GM20000 (cell line): Measurements from ENCODE around the gene IRAK3.

Experiments used
- DNase-seq: peaks from one replicate; pipeline ENCODE4 v3.0.0; 2012; ENCODE audit warnings: low spot score
- TF ChIP-seq, protein P1 (sequence below): IDR thresholded peaks from 2 replicates; pipeline ENCODE4 v1.5.1; 2012; ENCODE audit warnings: mild to moderate bottlenecking, control low read depth; ENCODE audit errors: extremely low read depth, missing control alignments

The IRAK3 gene

DNA sequence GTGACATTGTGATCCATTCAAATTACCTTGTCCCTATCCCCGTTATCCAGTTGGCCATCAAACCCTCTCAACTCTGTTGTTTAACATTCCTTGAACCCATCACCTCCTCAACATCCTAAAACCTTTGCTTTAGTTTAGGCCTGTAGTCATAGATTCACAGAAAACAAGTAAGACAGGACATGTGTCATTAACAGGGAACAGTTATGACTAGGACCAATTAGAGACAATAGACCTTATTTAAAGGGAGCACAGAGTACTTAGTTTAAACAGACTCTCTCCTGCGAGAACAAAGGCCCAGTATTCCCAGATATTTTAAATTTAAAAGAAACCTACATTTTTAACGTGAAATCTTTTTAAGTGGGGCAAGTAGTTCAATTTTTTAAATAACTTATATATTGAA lies 93.2 kb downstream of the IRAK3 start:
- no peak for DNase-seq
- TF ChIP-seq, protein P1, sequence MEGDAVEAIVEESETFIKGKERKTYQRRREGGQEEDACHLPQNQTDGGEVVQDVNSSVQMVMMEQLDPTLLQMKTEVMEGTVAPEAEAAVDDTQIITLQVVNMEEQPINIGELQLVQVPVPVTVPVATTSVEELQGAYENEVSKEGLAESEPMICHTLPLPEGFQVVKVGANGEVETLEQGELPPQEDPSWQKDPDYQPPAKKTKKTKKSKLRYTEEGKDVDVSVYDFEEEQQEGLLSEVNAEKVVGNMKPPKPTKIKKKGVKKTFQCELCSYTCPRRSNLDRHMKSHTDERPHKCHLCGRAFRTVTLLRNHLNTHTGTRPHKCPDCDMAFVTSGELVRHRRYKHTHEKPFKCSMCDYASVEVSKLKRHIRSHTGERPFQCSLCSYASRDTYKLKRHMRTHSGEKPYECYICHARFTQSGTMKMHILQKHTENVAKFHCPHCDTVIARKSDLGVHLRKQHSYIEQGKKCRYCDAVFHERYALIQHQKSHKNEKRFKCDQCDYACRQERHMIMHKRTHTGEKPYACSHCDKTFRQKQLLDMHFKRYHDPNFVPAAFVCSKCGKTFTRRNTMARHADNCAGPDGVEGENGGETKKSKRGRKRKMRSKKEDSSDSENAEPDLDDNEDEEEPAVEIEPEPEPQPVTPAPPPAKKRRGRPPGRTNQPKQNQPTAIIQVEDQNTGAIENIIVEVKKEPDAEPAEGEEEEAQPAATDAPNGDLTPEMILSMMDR = no peak

DNA sequence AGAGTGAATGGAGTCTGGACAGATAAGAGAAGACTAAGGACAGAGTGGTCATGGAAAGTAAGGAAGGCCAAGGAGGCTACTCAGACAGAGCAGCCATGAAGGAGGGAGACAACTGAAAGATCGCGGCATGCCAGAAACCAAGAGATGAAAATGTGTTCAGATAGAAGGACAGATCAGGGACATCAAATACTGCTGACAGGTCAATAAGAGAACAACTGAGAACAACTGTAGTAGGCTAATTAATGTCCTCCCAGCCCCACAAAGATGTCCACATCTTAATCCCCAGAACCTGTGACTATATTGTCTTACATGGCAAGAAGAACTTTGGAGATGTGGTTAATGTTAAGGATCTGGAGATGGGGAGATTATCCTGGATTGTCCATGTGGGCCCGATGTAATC lies 98.3 kb downstream of the IRAK3 start:
- TF ChIP-seq, protein P1 = no peak
- DNase-seq = no peak

DNA sequence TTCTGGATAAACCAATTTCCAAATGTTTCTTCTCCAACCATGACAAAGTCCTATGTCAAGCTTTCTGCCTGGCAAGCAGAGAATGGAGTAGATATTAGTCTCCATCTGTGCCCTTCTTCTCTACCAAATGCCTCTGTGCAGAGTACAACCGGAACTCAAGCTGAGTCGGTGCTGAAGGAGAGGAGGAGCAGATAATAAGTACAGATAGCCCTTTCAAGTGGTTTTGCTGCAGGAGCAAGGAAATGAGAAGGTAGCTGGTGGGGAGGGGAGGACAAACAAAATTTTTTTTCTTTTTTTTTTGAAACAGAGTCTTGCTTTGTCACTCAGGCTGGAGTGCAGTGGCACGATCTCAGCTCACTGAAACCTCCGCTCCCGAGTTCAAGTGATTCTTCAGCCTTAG lies 99.1 kb downstream of the IRAK3 start:
- no peak for DNase-seq

DNA sequence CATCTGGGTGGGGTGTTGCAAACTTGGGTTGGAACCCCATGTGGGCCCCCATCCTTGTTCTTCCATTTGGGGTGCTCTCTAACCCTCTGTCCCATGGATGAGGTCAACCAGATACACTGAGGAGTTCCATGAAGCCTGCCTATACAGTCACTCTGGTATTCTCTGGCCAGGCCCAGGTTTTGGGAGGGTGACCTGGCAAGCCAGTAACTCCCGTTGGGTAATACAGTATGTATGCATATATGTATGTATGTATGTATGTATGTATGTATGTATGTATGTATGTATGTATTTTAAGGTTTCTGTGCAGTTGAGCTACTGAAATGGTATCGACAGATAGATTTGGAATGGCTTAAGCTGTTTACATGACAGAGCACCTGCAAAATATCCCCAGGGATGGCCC lies 100.5 kb downstream of the IRAK3 start:
- TF ChIP-seq, protein P1 = no peak
- DNase-seq = no peak

More for the DNA sequence above, 99.1 kb downstream of the IRAK3 start:
- TF ChIP-seq, protein P1 = no peak

DNA sequence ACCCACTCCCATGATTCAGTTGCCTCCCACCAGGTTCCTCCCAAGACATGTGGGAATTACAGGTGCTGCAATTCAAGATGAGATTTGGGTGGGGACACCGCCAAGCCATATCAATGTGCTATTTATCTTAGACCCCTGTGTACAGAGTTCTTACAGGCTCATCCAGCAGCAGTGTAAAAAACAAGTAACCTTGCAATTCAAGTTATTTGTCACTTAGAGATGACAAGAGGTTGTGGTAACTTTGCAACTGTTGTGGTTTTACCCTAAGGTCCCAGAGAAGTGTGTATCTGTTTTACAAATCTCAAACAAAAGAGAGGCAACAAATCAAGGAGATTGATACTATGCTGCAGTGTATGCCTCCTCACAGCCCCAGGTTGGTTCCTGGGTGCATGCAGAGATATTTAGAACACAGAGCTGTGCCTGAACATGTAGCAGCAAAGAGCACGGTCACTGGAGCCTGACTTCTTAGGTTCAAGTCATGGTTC lies 101.7 kb downstream of the IRAK3 start:
- TF ChIP-seq, protein P1 = no peak
- no peak for DNase-seq

DNA sequence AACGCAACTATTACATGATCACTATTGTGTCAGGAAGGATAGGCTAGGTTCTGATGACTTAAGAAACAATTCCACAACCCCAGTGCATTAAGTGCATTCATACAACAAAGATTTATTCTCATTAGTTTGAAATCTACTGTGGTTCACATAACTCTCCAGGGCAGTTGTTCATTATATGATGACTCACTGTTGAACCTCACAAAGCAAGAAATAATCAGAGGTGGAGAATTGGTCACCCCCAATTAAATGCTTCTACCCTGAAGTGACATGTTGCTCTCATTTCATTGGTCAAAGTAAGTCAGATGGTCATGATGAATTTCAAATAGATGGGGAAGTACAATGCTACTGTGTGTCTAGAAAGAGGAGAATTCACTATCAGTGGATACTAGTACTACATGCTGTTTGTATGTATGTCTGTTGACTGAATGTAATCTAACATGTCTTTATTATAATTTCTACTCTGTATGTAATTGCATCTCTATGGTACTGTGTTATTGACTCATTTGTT lies 107.2 kb downstream of the IRAK3 start:
- TF ChIP-seq, protein P1 = no peak
- no peak for DNase-seq

DNA sequence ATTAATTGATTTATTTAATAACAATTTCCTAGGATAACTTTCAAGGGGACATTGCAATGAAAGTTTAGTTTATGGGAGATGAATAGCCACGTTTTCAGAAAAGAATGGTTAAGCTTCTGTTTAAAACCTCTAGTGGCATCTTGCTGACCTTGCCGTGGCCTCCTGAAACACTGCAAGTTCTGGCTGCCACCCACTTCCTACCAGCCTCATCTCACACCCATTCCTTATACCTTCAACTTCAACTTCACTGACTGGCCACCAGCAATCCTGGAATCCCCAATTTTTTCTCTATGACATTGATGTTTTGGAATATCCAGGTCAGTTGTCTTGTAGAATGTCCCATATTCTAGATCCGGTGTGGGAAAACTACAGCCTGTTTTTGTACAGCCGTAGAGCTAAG lies 108.1 kb downstream of the IRAK3 start:
- TF ChIP-seq, protein P1 = no peak
- no peak for DNase-seq
